Choroid plexus epithelial cell (primary cell): ENCODE data around the gene AASDHPPT.
"Not testable (repeated sequence)": the region's sequence is repeated elsewhere in the genome, so short reads cannot be mapped to it uniquely, and the experiment has no call there.

Experiments used
- DNase-seq: peaks from one replicate; pipeline ENCODE4 v3.0.0-alpha.2; 2010; ENCODE audit warnings: low read depth
- H3K4me3 ChIP-seq: 2 replicates; pipeline ENCODE4 v1.5.1; 2011; ENCODE audit warnings: low read depth, mild to moderate bottlenecking, control low read depth, low read length, moderate library complexity
- TF ChIP-seq, protein P1 (sequence below): conservative IDR thresholded peaks from 2 replicates; pipeline ENCODE4 v1.5.1; 2011; ENCODE audit warnings: low read depth, mild to moderate bottlenecking, control low read depth, inconsistent platforms, low read length, moderate library complexity

Gene AASDHPPT

DNA sequence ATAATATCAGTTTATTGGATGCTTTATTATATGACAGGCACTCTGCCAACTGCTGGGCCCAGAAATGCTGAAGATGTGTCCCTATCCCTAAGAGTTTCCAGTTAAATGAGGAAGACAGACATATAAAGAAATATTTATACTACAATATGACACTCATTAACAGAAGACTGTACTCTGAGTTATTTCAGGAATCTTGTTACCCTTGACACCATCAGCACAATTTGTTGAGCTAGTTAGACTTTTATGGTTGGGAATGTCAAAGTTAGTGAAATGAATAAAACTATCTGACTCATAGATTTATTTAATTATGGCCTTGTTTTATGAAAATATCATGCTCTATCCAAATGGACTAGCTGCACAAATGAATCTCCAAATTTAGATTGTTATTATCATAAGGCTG lies 29.8 kb upstream of the AASDHPPT start:
- DNase-seq, result no peak
- no peak overlapping the region for H3K4me3 ChIP-seq
- TF ChIP-seq, protein P1, sequence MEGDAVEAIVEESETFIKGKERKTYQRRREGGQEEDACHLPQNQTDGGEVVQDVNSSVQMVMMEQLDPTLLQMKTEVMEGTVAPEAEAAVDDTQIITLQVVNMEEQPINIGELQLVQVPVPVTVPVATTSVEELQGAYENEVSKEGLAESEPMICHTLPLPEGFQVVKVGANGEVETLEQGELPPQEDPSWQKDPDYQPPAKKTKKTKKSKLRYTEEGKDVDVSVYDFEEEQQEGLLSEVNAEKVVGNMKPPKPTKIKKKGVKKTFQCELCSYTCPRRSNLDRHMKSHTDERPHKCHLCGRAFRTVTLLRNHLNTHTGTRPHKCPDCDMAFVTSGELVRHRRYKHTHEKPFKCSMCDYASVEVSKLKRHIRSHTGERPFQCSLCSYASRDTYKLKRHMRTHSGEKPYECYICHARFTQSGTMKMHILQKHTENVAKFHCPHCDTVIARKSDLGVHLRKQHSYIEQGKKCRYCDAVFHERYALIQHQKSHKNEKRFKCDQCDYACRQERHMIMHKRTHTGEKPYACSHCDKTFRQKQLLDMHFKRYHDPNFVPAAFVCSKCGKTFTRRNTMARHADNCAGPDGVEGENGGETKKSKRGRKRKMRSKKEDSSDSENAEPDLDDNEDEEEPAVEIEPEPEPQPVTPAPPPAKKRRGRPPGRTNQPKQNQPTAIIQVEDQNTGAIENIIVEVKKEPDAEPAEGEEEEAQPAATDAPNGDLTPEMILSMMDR, result no peak

DNA sequence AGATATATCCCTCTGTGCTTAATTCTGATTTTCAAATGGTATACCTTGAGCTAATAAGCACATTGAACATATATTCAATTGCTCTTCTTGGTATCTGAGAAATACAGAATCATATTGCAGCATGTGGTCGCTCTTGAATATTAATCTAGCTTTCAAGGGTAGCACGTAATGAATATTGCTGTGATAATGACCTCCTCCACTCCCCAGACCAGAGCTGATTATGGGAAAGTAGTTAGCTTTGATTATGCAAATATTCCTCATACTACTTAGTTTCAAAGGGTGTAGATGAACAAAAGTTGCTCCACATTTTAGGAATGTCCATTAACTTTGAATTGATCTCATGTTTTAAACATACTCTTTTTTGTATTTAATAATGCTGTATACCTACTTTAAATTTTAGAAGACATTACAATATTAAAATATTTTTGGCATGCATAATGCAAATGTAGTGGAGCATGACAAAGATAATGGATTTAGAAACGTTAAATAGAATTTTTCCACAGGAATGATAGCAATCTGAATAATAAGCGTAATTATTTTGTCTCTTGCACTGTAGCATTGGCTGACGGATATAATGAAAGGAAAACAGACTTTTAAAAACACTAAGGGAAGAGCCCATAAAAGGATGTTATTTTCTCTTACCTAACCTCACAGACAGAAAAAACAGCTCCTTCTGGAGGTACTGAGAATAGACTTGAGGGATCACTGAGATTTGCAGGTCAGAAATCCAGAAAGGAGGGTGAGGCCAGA lies 27.6 kb upstream of the AASDHPPT start:
- DNase-seq, result no peak
- TF ChIP-seq, protein P1, result no peak
- H3K4me3 ChIP-seq, result no peak overlapping the region

DNA sequence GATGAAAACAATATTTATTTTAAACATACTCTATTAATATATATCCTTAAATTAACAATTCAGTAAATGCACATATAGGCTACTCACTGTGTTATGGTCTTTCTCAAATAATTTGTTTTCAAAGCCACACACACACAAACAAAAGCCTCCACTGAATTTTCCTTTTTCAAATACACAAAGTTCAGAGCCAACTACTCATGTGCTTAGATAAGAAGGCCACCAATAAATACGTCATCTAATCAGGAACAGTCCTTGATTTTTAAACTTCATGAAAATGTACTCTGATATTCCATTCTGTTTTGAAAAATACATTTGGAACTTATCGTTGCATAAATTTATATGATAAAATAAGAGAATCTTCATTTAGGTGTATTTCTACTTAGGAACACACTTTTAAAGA lies 26.4 kb upstream of the AASDHPPT start:
- DNase-seq, result no peak
- H3K4me3 ChIP-seq, result no peak overlapping the region
- TF ChIP-seq, protein P1, result no peak

DNA sequence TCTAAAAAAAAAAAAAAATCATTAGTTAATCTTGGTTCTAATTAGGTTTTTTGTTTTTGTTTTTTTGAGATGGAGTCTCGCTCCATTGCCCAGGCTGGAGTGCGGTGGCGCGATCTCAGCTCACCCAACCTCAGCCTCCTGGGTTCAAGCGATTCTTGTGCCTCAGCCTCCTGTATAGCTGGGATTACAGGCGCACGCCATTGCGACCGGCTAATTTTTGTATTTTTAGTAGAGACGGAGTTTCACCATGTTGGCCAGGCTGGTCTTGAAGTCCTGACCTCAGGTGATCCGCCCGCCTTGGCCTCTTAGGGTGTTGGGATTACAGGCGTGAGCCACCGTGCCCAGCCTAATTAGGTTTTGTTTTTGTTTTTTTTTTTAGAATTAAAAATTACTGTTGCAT lies 19.1 kb upstream of the AASDHPPT start:
- DNase-seq, H3K4me3 ChIP-seq: not testable (repeated sequence)

DNA sequence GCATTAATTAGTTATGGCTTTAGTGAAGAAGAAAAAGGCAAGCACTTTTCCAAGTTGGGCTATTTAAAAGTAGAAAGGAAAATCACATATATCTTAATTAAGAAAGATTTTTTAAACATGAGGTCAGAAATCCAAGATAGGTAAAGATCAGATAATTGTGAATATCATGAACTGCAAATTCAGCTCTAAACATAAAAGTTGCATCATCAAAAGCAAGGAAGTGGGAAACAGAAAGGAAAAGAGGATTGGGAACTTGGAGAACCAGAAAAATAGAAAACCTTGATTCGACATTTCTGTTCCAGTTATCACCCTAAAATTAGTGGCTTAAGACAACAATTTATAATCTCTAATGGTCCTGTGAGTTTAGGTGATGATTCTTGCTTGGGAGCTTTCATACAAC lies 17.8 kb upstream of the AASDHPPT start:
- H3K4me3 ChIP-seq, result no peak overlapping the region
- TF ChIP-seq, protein P1, result no peak
- no peak for DNase-seq

DNA sequence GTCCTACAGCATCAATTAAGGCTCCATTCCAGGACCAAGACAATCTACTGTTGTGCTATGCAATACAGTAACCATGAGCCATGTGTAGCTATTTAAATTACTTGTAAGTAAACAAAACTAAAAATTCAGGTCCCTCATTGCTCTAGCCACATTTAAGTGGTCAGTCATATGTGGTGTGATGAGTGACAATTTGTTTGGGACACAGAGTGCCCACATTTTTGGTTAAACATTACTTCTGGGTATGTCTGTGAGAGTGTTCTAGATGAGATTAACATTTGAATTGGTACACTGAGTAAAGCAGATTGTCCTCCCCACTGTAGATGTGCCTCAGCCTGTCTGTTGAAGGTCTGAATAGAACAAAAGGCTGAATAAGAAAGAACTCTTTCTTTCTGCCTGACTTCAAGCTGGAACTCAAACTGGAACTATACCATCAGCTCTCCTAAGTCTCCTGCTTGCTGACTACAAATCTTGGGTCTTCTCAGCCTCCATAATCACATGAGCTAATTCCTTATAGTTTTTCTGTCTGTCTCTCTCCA lies 16.1 kb upstream of the AASDHPPT start:
- TF ChIP-seq, protein P1, result no peak
- no peak overlapping the region for H3K4me3 ChIP-seq
- DNase-seq, result no peak

DNA sequence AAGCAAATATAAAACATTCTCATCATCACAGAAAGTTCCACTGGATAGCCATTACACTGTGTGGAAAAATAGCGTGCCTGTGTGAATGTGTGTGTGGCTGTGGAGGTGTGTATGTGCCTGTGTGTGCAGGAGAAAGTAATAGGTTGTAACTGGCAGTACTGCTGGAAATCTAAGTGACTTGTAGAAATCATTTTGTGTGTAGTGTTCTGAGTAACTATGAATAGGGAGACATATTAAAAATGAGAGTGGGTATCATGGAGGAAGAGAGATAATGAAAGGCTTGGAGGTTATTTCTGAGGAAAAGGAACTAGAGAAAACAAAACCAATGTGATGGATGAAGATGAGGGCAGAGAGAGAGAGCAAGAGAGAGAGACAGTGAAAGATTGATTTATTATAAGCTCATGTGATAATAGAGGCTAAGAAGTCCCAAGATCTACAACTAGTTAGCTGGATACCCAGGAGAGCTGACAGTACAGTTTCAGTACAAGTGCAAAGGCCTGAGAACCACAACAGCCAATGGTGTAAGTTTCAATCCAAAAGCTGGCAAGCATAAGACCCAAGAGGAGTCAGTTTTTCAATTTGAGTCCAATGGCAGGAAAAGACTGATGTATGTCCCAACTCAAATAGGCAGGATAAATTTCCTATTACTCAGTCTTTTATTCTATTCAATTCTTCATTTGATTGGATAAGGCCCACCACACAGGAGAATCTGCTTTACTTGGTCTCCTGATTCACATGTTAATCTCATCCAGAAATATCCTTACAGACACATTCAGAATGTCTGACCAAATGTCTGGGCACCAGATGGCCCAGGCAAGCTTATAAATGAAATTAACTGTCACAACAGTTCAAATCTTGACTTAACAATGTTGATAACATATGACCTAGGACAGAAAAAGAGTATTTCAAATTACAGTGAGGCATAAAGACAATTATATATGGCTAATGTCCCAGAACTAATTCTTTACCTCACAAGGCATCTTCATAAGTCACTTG lies 15.2 kb upstream of the AASDHPPT start:
- TF ChIP-seq, protein P1, result no peak
- no peak overlapping the region for H3K4me3 ChIP-seq
- DNase-seq, result no peak
